Gastrocnemius medialis (tissue), 4 donors: ENCODE measurements around the gene MED4.

ENCODE experiments used
- CTCF ChIP-seq, 5 experiments: fragments of 450-650 bp in 3 of 5; fragments of 200-600 bp in 2 of 5; sonication (generic) in 2 of 5; IDR thresholded peaks in 4 of 5; conservative IDR thresholded peaks in 1 of 5; 1 replicate in 4 of 5; 2 replicates in 1 of 5; pipeline ENCODE4 v1.5.1; 2016 to 2019; ENCODE audit warnings: antibody characterized with exemption in 5 of 5, mild to moderate bottlenecking in 3 of 5, moderate library complexity in 3 of 5
- POLR2A ChIP-seq, 2 donors: fragments of 450-650 bp; IDR thresholded peaks; one replicate each; pipeline ENCODE4 v1.6.1; 2017; ENCODE audit warnings: antibody characterized with exemption in 2 of 2, mild to moderate bottlenecking in 2 of 2, moderate library complexity in 2 of 2

- no peak for TF ChIP-seq POLR2A (IDR thresholded peaks at IDR 0.05)
- TF ChIP-seq CTCF (IDR thresholded peaks at IDR 0.05 in 4 of 5, conservative IDR thresholded peaks at IDR 0.05 in 1 of 5): no peak
Measured at GRCh38 chr13:48108106-48108505, 13.2 kb upstream of the MED4 start.
